ENCODE data around the gene GTF3C6. TPM values are rescaled to one million over a fixed set of nuclear protein-coding genes. Genes with fewer than 3 reads are reported as not detected.

Gene GTF3C6
- total and polyA plus RNA-seq, 2 of the 13 experiments (the other 11 are each of a cell fraction or from before 2014, with no cell fraction given): 21.6 to 160 TPM

- Histone ChIP-seq H3K4me3 (replicated peaks in 1 of 3; ENCODE audit: insufficient read depth in 1 of 3, low read depth in 2 of 3, low read length in 3 of 3) (no peak overlapping the region), H2AFZ (ENCODE audit: low read length) (no peak overlapping the region), H3K36me3 (replicated peaks in 1 of 2; ENCODE audit: control insufficient read depth in 1 of 2, insufficient read depth in 2 of 2, low read length in 2 of 2) (peaks cover 10 to 74% of the 10 kb centered on the region in 2 experiments), H3K27me3 (ENCODE audit: control insufficient read depth in 1 of 2, insufficient read depth in 2 of 2, low read length in 2 of 2) (no peaks in the 10 kb centered on the region), H3K27ac (ENCODE audit: extremely low read length, insufficient read depth, low read length) (no peak overlapping the region), H4K20me1 (ENCODE audit: insufficient read depth, low read length) (no peaks in the 10 kb centered on the region; the same call in 1 of the 2 replicates), H3K9ac (ENCODE audit: insufficient read depth, low read depth, low read length) (no peak overlapping the region), H3K9me3 (ENCODE audit: low read length) (no peaks in the 10 kb centered on the region), H3K4me1 (ENCODE audit: insufficient read depth, low read length) (no peaks in the 10 kb centered on the region), H3K79me2 (ENCODE audit: insufficient read depth, low read length) (peaks cover 3% of the 10 kb centered on the region), H3K4me2 (ENCODE audit: low read depth, low read length) (no peak overlapping the region)
- ATAC-seq: no peak
- in situ Hi-C loops (cut with HindIII; ENCODE audit: extremely low pct_ligation_motif_present, low pct_unique_long_range_greater_than_20kb) (no loop called here), intact Hi-C loops (cut with micrococcal nuclease; ENCODE audit: unreplicated experiment) (no loop called here)
- no peak for FAIRE-seq
- 99% methylated on average over 3 of the region's 3 CpGs for WGBS (ENCODE audit: low lambda C conversion rate)
- POLR2A ChIA-PET: no interaction called here
- no peak for DNase-seq (ENCODE audit: low spot score)
- no TSS peak for BruUV-seq (replicated peaks)
- CTCF ChIA-PET (ENCODE audit: low intra/inter-chr PET ratio, low total read pairs): no interaction called here
- no peak for TF ChIP-seq ZNF556 (CRISPR knock-in tag; IDR thresholded peaks at IDR 0.05; ENCODE audit: borderline replicate concordance)
- no peak for TF ChIP-seq ZNF318 (CRISPR knock-in tag; IDR thresholded peaks at IDR 0.05)
- TF ChIP-seq ZNF687 (CRISPR knock-in tag; IDR thresholded peaks at IDR 0.05): no peak
- no peak for TF ChIP-seq NR0B2 (CRISPR knock-in tag; IDR thresholded peaks at IDR 0.05)
- TF ChIP-seq ZNF496 (CRISPR knock-in tag; IDR thresholded peaks at IDR 0.05; ENCODE audit: insufficient replicate concordance): no peak
- TF ChIP-seq GZF1 (CRISPR knock-in tag; IDR thresholded peaks at IDR 0.05): no peak
- no peak for TF ChIP-seq NCOA1 (CRISPR knock-in tag; IDR thresholded peaks at IDR 0.05)
- TF ChIP-seq MXD3 (CRISPR knock-in tag; IDR thresholded peaks at IDR 0.05): no peak
- no peak for TF ChIP-seq MTF2 (CRISPR knock-in tag; IDR thresholded peaks at IDR 0.05; ENCODE audit: borderline replicate concordance)
- TF ChIP-seq PLRG1 (conservative IDR thresholded peaks at IDR 0.05): no peak
These were observed 57.1 kb downstream of the GTF3C6 start for GRCh38 chr6:111015389-111016124.
